ENCODE results near the gene TBX19. TPM values are rescaled to one million over a fixed set of nuclear protein-coding genes. Genes with fewer than 3 reads are reported as not detected.
"Not testable (repeated sequence)": the region's sequence is repeated elsewhere in the genome, so short reads cannot be mapped to it uniquely, and the experiment has no call there.

The TBX19 gene
- total RNA-seq, 1 experiment from 2014 or later: 0.36 TPM

- no peak for ATAC-seq
- H3K4me2 ChIP-seq (ENCODE audit: low read length): peak overlapping the region; percentile 65
- POLR2A ChIA-PET (ENCODE audit: unreplicated experiment): no interaction called here
These were observed 67.0 kb downstream of the TBX19 start for GRCh38 chr1:168347630-168348029.

GRCh38 chr1:168348146-168348709, 67.6 kb downstream of the TBX19 start:
- TF ChIP-seq EZH2 (IDR thresholded peaks at IDR 0.05; ENCODE audit: low read length, unreplicated experiment): no peak
- no peak for TF ChIP-seq EZH2phosphoT487 (IDR thresholded peaks at IDR 0.05; ENCODE audit: borderline replicate concordance, low read length)
- TF ChIP-seq, protein P1, sequence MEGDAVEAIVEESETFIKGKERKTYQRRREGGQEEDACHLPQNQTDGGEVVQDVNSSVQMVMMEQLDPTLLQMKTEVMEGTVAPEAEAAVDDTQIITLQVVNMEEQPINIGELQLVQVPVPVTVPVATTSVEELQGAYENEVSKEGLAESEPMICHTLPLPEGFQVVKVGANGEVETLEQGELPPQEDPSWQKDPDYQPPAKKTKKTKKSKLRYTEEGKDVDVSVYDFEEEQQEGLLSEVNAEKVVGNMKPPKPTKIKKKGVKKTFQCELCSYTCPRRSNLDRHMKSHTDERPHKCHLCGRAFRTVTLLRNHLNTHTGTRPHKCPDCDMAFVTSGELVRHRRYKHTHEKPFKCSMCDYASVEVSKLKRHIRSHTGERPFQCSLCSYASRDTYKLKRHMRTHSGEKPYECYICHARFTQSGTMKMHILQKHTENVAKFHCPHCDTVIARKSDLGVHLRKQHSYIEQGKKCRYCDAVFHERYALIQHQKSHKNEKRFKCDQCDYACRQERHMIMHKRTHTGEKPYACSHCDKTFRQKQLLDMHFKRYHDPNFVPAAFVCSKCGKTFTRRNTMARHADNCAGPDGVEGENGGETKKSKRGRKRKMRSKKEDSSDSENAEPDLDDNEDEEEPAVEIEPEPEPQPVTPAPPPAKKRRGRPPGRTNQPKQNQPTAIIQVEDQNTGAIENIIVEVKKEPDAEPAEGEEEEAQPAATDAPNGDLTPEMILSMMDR (conservative IDR thresholded peaks at IDR 0.05; ENCODE audit: low read depth, low read length): no peak
- no peaks in the 10 kb centered on the region for H3K79me2 ChIP-seq (ENCODE audit: low read length)
- no peaks in the 10 kb centered on the region for H3K9me2 ChIP-seq (replicated peaks; ENCODE audit: low read length)
- DNase-seq (peak; percentile 70), ATAC-seq (peak; percentile 29; the same call in 1 of the 2 replicates)
- H2AFZ ChIP-seq (ENCODE audit: low read length): peak overlapping the region; percentile 92
- peak overlapping the region; percentile 65 for H3K4me2 ChIP-seq (ENCODE audit: low read length)
- CTCF ChIA-PET: no interaction called here
- no peaks in the 10 kb centered on the region for H3K36me3 ChIP-seq (ENCODE audit: low read depth, low read length)
- intact Hi-C loops (cut with micrococcal nuclease): loop anchor here (10.0 kb wide), 1 partner anchor 757 kb away; the partner anchor contains the start of gene ATP1B1
- no peaks in the 10 kb centered on the region for H3K27me3 ChIP-seq (ENCODE audit: low read length)
- no peaks in the 10 kb centered on the region for H3F3A ChIP-seq (ENCODE audit: low read length, unreplicated experiment)
- H3K9me3 ChIP-seq (ENCODE audit: low read length): no peaks in the 10 kb centered on the region
- no peaks in the 10 kb centered on the region for H4K20me1 ChIP-seq (ENCODE audit: low read length)
- peak overlapping the region; percentile 36 for H3K9ac ChIP-seq (ENCODE audit: low read length)
- H3K4me1 ChIP-seq (ENCODE audit: insufficient read depth, low read length): 0 out of 2 replicates have a peak, but pooled peaks cover 4% of the 10 kb centered on the region
- POLR2A ChIA-PET (ENCODE audit: unreplicated experiment): no interaction called here
- peak overlapping the region; percentile 74 for H3K4me3 ChIP-seq (ENCODE audit: low read length)
- no peak overlapping the region for H3K27ac ChIP-seq (ENCODE audit: low read length)
- no TSS peak for BruUV-seq (replicated peaks)

More at GRCh38 chr1:168347630-168348029, 67.0 kb downstream of the TBX19 start:
- Histone ChIP-seq H2AFZ (ENCODE audit: low read length) (peak overlapping the region; percentile 92), H3K4me1 (ENCODE audit: insufficient read depth, low read length) (0 out of 2 replicates have a peak, but pooled peaks cover 8% of the 10 kb centered on the region), H3K9ac (ENCODE audit: low read length) (no peak overlapping the region), H3K9me3 (ENCODE audit: low read length) (no peaks in the 10 kb centered on the region), H3F3A (ENCODE audit: low read length, unreplicated experiment) (no peaks in the 10 kb centered on the region), H3K36me3 (ENCODE audit: low read depth, low read length) (no peaks in the 10 kb centered on the region), H3K79me2 (ENCODE audit: low read length) (no peaks in the 10 kb centered on the region), H3K27ac (ENCODE audit: low read length) (no peak overlapping the region), H3K27me3 (ENCODE audit: low read length) (no peaks in the 10 kb centered on the region), H3K4me3 (ENCODE audit: low read length) (peak overlapping the region; percentile 74), H4K20me1 (ENCODE audit: low read length) (no peaks in the 10 kb centered on the region), H3K9me2 (replicated peaks; ENCODE audit: low read length) (no peaks in the 10 kb centered on the region)
- no peak for DNase-seq
- CTCF ChIA-PET: no interaction called here
- TF ChIP-seq EZH2 (IDR thresholded peaks at IDR 0.05; ENCODE audit: low read length, unreplicated experiment) (no peak), EZH2phosphoT487 (IDR thresholded peaks at IDR 0.05; ENCODE audit: borderline replicate concordance, low read length) (no peak)
- TF ChIP-seq, protein P1 (conservative IDR thresholded peaks at IDR 0.05; ENCODE audit: low read depth, low read length): no peak
- intact Hi-C loops (cut with micrococcal nuclease): loop anchor here (10.0 kb wide), 1 partner anchor 757 kb away; the partner anchor contains the start of gene ATP1B1
- BruUV-seq (replicated peaks): no TSS peak

DNA sequence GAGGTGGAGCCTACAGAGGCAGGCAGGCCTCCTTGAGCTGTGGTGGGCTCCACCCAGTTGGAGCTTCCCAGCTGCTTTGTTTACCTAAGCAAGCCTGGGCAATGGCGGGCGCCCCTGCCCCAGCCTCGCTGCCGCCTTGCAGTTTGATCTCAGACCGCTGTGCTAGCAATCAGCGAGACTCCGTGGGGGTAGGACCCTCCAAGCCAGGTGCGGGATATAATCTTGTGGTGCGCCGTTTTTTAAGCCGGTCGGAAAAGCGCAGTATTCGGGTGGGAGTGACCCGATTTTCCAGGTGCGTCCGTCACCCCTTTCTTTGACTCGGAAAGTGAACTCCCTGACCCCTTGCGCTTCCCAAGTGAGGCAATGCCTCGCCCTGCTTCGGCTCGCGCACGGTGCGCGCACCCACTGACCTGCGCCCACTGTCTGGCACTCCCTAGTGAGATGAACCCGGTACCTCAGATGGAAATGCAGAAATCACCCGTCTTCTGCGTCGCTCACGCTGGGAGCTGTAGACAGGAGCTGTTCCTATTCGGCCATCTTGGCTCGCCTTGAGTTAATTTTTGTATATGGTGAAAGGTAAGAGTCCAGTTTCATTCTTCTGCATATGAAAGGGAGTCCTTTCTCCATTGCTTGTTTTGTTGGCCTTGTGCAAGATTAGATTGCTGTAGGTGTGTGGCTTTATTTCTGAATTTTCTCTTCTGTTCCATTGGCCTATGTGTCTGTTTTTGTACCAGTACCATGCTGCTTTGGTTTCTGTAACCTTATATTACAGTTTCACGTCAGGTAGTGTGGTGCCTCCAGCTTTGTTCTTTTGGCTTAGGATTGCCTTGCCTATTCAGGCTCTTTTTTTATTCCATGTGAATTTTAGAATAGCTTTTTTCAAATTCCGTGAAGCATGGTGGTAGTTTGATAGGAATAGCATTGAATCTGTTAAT, 73.9 kb downstream of the TBX19 start:
- POLR2A ChIA-PET (ENCODE audit: unreplicated experiment); BruUV-seq (replicated peaks); CTCF ChIA-PET: not testable (repeated sequence)

More for the DNA sequence above, 73.9 kb downstream of the TBX19 start:
- H2AFZ ChIP-seq (ENCODE audit: low read length); H3K79me2 ChIP-seq (ENCODE audit: low read length); H3K4me3 ChIP-seq (ENCODE audit: low read length); H3K4me1 ChIP-seq (ENCODE audit: insufficient read depth, low read length); H3K27ac ChIP-seq (ENCODE audit: low read length); H3K9me2 ChIP-seq (replicated peaks; ENCODE audit: low read length); H4K20me1 ChIP-seq (ENCODE audit: low read length); H3K4me2 ChIP-seq (ENCODE audit: low read length); intact Hi-C loops (cut with micrococcal nuclease); H3K9me3 ChIP-seq (ENCODE audit: low read length); H3F3A ChIP-seq (ENCODE audit: low read length, unreplicated experiment); H3K36me3 ChIP-seq (ENCODE audit: low read depth, low read length); DNase-seq; H3K9ac ChIP-seq (ENCODE audit: low read length); ATAC-seq; H3K27me3 ChIP-seq (ENCODE audit: low read length): not testable (repeated sequence)

Measured in PC-3 (cell line).